B cell (primary cell): ENCODE results near the gene LARGE1.

Experiments
- CTCF ChIP-seq: fragments of 200-600 bp; IDR thresholded peaks from one replicate; pipeline ENCODE4 v1.8.0; 2022; ENCODE audit warnings: antibody characterized with exemption, mild to moderate bottlenecking
- EZH2 ChIP-seq: IDR thresholded peaks from 2 replicates; pipeline ENCODE4 v1.6.1; 2012; ENCODE audit warnings: borderline replicate concordance, low read depth, mild to moderate bottlenecking, moderate library complexity, low read length; ENCODE audit not compliant: insufficient read depth, poor library complexity, severe bottlenecking

DNA sequence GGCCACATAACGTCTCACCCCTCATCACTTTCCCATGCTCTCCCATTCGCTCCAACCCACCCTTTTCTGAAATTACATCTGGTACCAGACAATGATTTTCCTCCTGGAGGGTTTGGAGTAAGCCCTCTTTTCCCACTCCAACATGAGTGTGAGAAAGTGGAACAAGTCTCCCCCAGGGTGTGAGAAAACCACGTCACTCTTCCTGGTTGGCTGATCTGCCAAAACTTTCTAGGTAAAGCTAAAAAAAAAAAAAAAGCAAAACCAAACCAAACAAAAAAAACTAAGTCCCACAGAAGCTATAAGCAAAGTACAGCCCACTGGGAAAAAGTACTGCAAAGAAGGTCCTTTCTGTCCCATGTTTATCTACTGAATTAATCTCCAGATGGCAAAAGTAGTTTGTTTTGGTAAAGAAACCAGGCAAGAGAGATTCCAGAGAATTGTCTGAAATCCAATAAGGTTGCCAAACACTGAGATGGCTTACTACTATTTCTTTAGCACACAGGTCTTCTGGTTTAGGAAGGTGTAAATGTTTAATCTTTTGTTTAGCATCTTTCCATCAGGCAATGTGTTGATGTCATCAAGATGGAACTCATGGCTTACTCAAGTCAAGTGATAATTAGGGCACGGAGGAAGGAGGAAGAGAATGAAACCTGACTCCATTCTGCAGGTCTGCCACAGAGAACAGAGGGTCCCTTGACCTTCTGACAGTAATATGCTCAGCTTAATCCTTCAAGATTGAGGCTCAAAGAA is 395.6 kb downstream of the LARGE1 start:
- TF ChIP-seq CTCF (no peak), EZH2 (no peak)
